ENCODE measurements around the gene PLPPR3.

PLPPR3 gene

DNA sequence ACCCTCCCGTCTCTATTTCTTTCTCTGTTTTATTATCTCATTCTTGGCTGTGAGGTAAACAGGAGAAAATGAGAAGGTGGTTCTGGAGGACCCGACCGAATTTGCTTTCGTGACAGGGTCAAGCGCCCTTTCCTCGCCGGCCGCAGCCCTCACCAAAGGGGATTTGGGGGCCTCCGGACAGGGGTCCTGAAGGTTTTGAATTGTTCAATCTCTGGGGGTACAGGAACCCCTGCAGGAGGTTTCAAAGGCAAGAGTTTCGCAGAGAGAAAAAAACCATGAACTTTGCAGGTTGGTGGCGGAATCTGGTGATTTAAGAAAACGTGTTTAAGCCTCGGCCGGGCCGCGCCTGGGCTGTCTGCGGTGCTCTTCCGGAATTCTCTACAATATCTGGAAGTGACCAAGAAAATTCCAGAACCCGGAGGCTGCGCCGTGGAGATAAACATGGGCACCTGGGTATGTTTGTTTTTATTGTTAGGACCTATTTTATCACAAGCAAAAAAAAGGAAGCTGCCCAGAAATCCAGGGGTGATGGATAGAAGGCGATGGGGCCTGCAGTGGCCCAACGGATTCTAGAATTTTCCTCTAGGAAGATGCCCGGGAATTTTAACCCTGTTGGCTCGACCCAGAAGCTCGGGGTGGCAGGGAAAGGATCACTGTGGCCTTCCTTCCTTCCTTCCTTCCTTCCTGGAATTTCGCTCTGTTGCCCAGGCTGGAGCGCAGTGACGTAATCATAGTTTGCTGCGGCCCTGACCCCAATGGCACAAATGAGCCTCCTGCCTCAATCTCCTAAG lies 38.7 kb downstream of the PLPPR3 start:
- no peak for TF ChIP-seq TAF1 (IDR thresholded peaks at IDR 0.05; ENCODE audit: borderline replicate concordance, insufficient read depth, low read length)
- no peak for TF ChIP-seq FOXP2 (optimal IDR thresholded peaks at IDR 0.05; ENCODE audit: borderline replicate concordance, extremely low read depth, extremely low read length, insufficient read depth)
- TF ChIP-seq SIN3A (IDR thresholded peaks at IDR 0.05; ENCODE audit: borderline replicate concordance, insufficient read depth, low read length), result no peak
- TF ChIP-seq POLR2AphosphoS5 (IDR thresholded peaks at IDR 0.05; ENCODE audit: low read depth, low read length), result no peak
- TF ChIP-seq, protein P1, sequence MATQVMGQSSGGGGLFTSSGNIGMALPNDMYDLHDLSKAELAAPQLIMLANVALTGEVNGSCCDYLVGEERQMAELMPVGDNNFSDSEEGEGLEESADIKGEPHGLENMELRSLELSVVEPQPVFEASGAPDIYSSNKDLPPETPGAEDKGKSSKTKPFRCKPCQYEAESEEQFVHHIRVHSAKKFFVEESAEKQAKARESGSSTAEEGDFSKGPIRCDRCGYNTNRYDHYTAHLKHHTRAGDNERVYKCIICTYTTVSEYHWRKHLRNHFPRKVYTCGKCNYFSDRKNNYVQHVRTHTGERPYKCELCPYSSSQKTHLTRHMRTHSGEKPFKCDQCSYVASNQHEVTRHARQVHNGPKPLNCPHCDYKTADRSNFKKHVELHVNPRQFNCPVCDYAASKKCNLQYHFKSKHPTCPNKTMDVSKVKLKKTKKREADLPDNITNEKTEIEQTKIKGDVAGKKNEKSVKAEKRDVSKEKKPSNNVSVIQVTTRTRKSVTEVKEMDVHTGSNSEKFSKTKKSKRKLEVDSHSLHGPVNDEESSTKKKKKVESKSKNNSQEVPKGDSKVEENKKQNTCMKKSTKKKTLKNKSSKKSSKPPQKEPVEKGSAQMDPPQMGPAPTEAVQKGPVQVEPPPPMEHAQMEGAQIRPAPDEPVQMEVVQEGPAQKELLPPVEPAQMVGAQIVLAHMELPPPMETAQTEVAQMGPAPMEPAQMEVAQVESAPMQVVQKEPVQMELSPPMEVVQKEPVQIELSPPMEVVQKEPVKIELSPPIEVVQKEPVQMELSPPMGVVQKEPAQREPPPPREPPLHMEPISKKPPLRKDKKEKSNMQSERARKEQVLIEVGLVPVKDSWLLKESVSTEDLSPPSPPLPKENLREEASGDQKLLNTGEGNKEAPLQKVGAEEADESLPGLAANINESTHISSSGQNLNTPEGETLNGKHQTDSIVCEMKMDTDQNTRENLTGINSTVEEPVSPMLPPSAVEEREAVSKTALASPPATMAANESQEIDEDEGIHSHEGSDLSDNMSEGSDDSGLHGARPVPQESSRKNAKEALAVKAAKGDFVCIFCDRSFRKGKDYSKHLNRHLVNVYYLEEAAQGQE (IDR thresholded peaks at IDR 0.05; ENCODE audit: insufficient read depth in 1 of 2, low read depth in 2 of 2, low read length in 2 of 2), result no peak

DNA sequence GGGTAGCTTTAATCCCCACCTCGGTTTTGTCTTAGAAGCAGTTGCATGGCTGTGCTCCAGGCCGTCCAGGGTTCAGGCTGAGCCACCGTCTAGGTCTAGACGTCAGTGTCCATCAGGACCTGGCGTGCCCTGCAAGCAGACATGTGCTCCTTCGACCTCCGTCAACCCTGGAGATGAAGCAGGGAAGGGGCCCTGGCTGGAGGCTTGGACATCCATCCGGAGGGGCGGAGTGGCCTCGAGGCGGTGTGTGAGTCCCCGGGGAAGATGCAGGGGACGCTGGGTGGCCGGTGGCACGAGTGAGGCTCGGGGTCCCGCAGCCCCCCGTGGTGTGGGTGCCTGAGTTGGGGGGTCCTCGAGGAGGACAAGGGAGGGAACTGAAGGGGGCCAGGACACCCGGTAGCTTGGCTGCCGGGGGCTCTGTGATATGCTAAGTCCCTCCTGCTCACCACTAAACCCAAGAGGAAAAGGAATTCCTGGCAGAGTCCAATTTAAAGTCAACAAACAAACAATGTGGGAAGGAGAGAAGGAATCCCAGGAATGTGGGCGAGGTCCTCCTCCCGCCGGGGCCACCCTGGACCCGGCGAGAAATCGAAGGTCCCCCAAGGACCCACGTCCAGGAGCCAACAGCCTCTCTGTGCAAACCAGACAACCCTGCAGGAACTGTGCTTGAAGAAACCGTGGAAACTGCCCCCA lies 39.4 kb downstream of the PLPPR3 start:
- TF ChIP-seq, protein P1 (IDR thresholded peaks at IDR 0.05; ENCODE audit: insufficient read depth in 1 of 2, low read depth in 2 of 2, low read length in 2 of 2), result no peak
- TF ChIP-seq FOXP2 (optimal IDR thresholded peaks at IDR 0.05; ENCODE audit: borderline replicate concordance, extremely low read depth, extremely low read length, insufficient read depth), result peak; percentile 17

DNA sequence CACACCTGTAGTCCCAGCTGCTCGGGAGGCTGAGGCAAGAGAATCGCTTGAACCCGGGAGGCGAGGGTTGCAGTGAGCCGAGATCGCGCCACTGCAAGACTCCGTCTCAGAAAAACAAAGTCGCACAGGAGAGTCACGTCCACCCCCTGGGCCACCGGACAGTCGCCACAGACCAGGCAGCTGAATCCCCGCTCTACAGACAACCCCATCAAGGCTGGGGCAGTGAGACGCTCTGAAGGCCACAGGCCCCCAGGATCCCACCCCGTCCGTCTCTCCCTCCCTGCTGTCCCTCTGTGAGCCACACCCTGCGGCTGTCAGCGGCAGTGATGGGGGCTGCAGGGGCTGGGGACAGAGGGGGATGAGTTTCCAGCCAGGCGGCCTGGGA lies 40.0 kb downstream of the PLPPR3 start:
- no peak for TF ChIP-seq FOXP2 (optimal IDR thresholded peaks at IDR 0.05; ENCODE audit: borderline replicate concordance, extremely low read depth, extremely low read length, insufficient read depth)

DNA sequence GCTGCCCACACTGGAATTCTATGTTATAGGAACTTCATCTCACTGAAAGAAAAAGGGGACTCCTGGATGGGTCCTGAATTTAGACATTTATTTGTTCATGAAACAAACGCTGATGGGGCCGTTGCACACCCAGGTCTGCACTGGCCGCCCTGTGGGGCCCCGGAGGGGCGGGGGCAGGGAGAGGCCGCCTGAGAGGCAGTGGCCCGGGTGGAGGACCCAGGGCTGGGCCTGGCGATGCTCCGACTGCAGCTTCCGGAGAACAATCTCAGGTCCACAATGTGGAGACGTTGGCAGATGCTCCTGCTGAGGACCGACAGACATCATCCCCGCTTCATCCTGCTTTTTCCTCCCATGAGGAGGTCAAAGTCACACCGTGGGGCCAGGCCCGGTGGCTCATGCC lies 40.8 kb downstream of the PLPPR3 start:
- TF ChIP-seq TAF1 (IDR thresholded peaks at IDR 0.05; ENCODE audit: borderline replicate concordance, insufficient read depth, low read length) (no peak), SIN3A (IDR thresholded peaks at IDR 0.05; ENCODE audit: borderline replicate concordance, insufficient read depth, low read length) (no peak), FOXP2 (optimal IDR thresholded peaks at IDR 0.05; ENCODE audit: borderline replicate concordance, extremely low read depth, extremely low read length, insufficient read depth) (no peak), POLR2AphosphoS5 (IDR thresholded peaks at IDR 0.05; ENCODE audit: low read depth, low read length) (no peak)
- TF ChIP-seq, protein P1 (IDR thresholded peaks at IDR 0.05; ENCODE audit: insufficient read depth in 1 of 2, low read depth in 2 of 2, low read length in 2 of 2), result no peak

DNA sequence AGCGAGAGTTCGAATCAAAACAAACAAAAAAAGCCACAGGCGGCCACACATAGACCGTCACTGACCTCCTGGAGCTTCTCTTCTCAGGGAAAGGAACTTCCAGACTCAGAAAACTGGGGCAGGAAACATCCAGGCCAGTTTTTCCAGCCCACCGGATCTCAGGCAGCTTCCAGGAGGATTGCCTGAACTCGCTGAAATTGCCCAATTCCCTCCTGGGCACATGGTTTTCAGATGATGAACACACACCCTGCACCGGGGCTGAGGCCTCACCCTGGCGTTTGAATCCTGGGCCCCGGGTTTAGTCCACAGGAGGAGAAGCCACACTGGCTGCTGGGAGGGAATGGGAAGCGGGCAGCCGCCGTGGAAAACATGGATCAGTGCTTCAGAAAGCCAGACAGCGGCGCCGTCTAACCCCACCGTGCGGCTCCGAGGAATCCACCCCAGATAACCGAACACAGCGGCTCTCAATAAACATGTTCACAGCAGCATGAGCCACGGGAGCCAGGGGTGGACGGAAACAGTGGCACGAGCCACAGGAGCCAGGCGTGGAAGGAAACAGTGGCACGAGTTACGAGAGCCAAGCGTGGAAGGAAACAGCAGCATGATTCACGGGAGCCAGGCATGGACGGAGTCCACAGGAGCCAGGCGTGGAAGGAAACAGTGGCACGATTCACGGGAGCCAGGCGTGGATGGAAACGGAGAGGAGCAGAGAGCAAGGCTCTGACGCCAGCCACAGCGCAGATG lies 42.7 kb downstream of the PLPPR3 start:
- TF ChIP-seq SIN3A (IDR thresholded peaks at IDR 0.05; ENCODE audit: borderline replicate concordance, insufficient read depth, low read length) (0 out of 2 replicates have a peak, but pooled peaks have one; percentile 38), TAF1 (IDR thresholded peaks at IDR 0.05; ENCODE audit: borderline replicate concordance, insufficient read depth, low read length) (no peak)

DNA sequence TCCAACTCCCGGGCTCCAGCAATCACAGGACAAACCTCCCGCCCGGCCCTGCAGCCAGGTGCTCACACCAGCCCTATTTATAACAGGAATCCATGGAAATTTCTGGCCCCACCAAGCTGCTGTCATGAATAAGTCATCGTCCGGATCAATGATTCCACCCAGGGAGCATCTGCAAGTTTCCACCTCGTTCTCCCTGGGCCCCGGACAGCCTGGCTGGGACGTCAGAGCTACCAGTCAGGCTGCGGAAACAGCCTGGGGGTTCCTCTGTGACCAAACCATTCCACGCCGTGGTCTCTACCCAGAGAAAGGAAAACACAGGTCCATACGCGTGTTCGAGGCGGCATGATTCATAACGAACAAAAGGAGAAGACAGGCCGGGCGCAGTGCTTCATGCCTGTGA lies 45.2 kb downstream of the PLPPR3 start:
- TF ChIP-seq SIN3A (IDR thresholded peaks at IDR 0.05; ENCODE audit: borderline replicate concordance, insufficient read depth, low read length), result no peak
- TF ChIP-seq FOXP2 (optimal IDR thresholded peaks at IDR 0.05; ENCODE audit: borderline replicate concordance, extremely low read depth, extremely low read length, insufficient read depth), result no peak
- no peak for TF ChIP-seq TAF1 (IDR thresholded peaks at IDR 0.05; ENCODE audit: borderline replicate concordance, insufficient read depth, low read length)
- no peak for TF ChIP-seq POLR2AphosphoS5 (IDR thresholded peaks at IDR 0.05; ENCODE audit: low read depth, low read length)
- TF ChIP-seq, protein P1 (IDR thresholded peaks at IDR 0.05; ENCODE audit: insufficient read depth in 1 of 2, low read depth in 2 of 2, low read length in 2 of 2), result no peak

Data from PFSK-1 (cell line).